Measurements from ENCODE around the gene TMCO4.

TMCO4 gene

GRCh38 chr1:19776933-19777332, 22.8 kb downstream of the TMCO4 start:
- CTCF ChIA-PET, result no interaction called here
- Mint-ChIP-seq H3K9me3 (no peaks in the 10 kb centered on the region), H3K4me3 (no peak overlapping the region), H3K4me1 (no peaks in the 10 kb centered on the region), H3K36me3 (peaks cover 20% of the 10 kb centered on the region), H3K27ac (no peak overlapping the region), H3K27me3 (no peaks in the 10 kb centered on the region)
- no peak for DNase-seq

- Mint-ChIP-seq H3K4me3 (no peak overlapping the region), H3K4me1 (no peaks in the 10 kb centered on the region), H3K36me3 (peaks cover 20% of the 10 kb centered on the region), H3K9me3 (no peaks in the 10 kb centered on the region), H3K27ac (no peak overlapping the region), H3K27me3 (no peaks in the 10 kb centered on the region)
- CTCF ChIA-PET, result no interaction called here
- DNase-seq, result no peak
Observed at GRCh38 chr1:19776287-19776686, 23.4 kb downstream of the TMCO4 start.

DNA sequence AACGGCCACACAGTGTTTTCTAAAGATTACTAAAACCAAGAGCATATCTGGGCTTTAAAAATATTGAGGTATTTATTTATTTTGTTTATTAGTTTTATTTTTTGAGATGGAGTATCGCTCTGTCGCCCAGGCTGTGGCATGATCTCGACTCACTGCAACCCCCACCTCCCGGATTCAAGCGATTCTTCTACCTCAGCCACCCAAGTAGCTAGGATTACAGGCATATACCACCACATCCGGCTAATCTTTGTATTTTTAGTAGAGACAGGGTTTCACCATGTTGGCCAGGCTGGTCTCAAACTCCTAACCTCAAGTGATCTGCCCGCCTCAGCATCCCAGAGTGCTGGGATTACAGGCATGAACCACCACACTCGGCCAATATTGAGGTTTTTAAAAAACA, 23.9 kb downstream of the TMCO4 start:
- peaks cover 20% of the 10 kb centered on the region for H3K36me3 Mint-ChIP-seq
- CTCF ChIA-PET, result no interaction called here

DNA sequence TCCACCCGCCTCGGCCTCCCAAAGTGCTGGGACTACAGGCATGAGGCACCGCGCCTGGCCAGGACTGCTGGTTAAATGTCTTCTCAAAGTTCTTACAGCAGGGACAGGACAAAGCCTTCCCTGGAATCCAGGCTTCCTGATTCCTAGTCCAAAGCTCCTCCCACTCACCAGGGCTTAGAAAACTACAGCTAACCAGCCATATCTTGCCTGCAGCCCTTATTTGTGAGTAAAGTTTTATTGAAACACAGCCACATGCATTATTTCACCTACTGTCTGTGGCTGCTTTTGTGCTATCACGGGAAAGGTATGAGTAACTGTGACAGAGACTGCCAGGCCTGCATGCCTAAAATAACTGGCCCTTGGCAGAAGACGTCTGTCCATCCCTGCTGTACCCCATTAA, 24.4 kb downstream of the TMCO4 start:
- CTCF ChIA-PET, result no interaction called here
- Mint-ChIP-seq H3K4me1 (no peaks in the 10 kb centered on the region), H3K27ac (no peak overlapping the region), H3K27me3 (no peaks in the 10 kb centered on the region), H3K4me3 (no peak overlapping the region), H3K36me3 (peaks cover 20% of the 10 kb centered on the region), H3K9me3 (no peaks in the 10 kb centered on the region)
- DNase-seq, result no peak

More for the DNA sequence above, 23.9 kb downstream of the TMCO4 start:
- Mint-ChIP-seq H3K9me3 (no peaks in the 10 kb centered on the region), H3K4me3 (no peak overlapping the region), H3K27me3 (no peaks in the 10 kb centered on the region), H3K27ac (no peak overlapping the region), H3K4me1 (no peaks in the 10 kb centered on the region)
- no peak for DNase-seq

DNA sequence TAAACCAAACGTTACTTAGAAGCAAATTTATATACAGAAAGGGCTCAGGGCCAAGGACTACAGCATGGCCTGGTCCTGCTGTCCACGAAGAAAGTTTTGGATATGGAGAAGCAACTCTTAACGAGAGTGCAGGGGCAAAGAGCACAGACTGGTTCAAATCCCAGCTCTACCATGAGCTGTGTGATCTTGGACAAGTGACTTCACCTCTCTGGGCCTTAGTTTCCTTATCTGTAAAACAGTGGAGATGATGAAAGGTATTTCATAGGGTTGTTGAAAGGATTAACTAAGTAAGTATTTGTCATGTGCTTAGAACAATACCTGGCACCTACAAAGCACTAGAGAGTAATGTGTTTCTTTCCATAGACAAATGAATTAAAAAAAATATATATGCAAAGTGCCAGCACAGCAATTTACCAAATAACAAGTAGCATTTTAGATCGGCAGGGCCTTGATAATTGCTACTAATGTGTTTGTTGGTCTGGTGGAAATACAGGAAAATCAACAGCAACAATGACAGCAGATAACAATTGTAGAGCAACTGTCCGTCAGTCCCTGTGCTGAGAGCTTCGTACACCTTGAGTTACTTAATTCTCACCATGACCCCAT, 25.4 kb downstream of the TMCO4 start:
- Mint-ChIP-seq H3K36me3 (peaks cover 14% of the 10 kb centered on the region), H3K9me3 (no peaks in the 10 kb centered on the region), H3K4me3 (no peak overlapping the region), H3K27me3 (no peaks in the 10 kb centered on the region), H3K27ac (no peak overlapping the region), H3K4me1 (no peaks in the 10 kb centered on the region)
- CTCF ChIA-PET, result interaction anchor here (1.5 kb wide), 1 partner anchor 10 kb away, joined by 3 read pairs; no protein-coding TSS in a partner anchor
- DNase-seq, result no peak

DNA sequence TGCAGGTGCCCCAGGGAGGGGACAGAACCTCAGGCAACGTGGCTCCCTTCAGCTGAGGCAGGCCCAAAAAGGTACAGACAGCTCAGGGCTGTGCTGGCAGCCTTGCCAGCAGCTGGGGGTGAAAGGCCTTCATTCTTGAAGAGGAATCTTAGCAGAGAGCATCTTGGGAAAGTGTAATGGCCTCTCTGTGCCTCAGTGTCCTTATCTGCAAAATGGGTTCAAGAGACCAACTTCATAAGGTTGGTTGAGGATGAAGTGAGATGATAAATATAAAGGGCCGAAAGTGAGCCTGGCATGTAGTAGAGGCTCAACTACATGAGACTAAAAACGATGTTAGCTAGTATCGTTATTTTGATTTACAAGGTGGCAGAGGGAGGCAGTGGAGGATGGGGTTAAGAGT, 26.2 kb downstream of the TMCO4 start:
- no peaks in the 10 kb centered on the region for H3K9me3 Mint-ChIP-seq
- H3K4me3 Mint-ChIP-seq, result no peak overlapping the region
- H3K27ac Mint-ChIP-seq, result no peak overlapping the region
- no peaks in the 10 kb centered on the region for H3K27me3 Mint-ChIP-seq
- peaks cover 8% of the 10 kb centered on the region for H3K36me3 Mint-ChIP-seq
- no peak for DNase-seq
- CTCF ChIA-PET, result interaction anchor here (1.5 kb wide), 1 partner anchor 11 kb away, joined by 3 read pairs; no protein-coding TSS in a partner anchor
- no peaks in the 10 kb centered on the region for H3K4me1 Mint-ChIP-seq

DNA sequence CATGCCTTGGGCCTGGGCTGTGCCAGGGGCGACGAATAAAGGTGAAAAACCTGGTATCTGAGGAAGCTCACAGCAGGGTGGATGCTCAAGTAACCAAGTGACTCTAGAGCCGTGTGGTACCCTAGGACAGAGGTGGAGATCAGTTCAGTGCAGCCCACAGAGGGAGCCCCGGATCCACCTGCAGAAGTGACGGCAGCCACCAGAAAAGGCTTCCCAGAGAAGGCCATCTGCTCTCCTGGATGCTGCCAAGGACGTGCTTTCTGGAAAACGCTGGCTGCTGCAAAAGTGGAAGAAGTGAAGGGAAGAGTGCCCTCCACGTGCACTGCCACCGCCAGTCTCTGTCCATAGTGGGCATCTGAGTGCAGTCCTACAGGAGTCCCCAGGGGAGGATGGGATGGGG, 27.7 kb downstream of the TMCO4 start:
- DNase-seq, result no peak
- no peaks in the 10 kb centered on the region for H3K4me1 Mint-ChIP-seq
- peaks cover 2% of the 10 kb centered on the region for H3K36me3 Mint-ChIP-seq
- H3K27me3 Mint-ChIP-seq, result no peaks in the 10 kb centered on the region
- H3K27ac Mint-ChIP-seq, result no peak overlapping the region
- CTCF ChIA-PET, result no interaction called here
- H3K4me3 Mint-ChIP-seq, result no peak overlapping the region
- H3K9me3 Mint-ChIP-seq, result no peaks in the 10 kb centered on the region

GRCh38 chr1:19771350-19771749, 28.4 kb downstream of the TMCO4 start:
- H3K36me3 Mint-ChIP-seq, result peaks cover 2% of the 10 kb centered on the region
- peaks cover under 1% of the 10 kb centered on the region for H3K4me1 Mint-ChIP-seq
- H3K9me3 Mint-ChIP-seq, result no peaks in the 10 kb centered on the region
- H3K27me3 Mint-ChIP-seq, result no peaks in the 10 kb centered on the region
- no peak overlapping the region for H3K27ac Mint-ChIP-seq
- CTCF ChIA-PET, result interaction anchor here (1.0 to 1.7 kb wide), 2 partner anchors 10 to 42 kb away, joined by 3 to 5 read pairs; no protein-coding TSS in a partner anchor
- no peak overlapping the region for H3K4me3 Mint-ChIP-seq
- no peak for DNase-seq

DNA sequence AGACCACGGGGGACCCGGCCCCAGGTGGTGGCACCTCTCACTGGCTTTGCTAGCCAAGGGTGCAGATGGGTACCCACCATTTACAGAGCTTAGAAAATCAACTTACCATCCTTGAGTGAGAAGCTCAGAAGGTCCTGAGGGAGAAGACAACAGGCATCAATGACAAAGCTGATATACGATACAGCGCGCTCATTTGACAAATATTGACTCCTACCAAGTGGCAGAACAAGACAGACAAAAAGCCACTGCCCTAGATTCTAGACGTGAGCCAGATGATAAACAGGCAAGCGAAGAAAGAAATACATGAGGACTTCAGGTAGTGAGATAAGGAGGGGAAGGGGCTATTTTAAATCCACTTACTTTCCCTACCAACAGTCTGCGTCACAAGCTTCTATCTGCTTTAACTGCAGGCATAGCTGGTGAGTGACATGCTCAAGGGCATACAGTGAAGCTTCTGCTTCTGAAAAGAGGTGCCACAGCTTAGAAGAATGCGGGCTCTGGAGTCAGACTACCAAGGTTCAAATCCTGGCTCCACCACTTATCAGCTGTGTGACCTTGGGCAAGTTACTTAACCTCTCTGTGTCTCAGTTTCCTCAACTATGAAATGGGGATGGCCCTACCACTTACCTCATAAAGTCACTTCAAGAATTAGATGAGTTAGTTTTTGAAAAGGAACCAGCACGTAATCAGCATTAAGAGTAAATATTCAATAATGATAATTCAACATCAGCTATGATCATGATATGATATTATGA, 29.1 kb downstream of the TMCO4 start:
- no peak overlapping the region for H3K4me3 Mint-ChIP-seq
- peaks cover 7% of the 10 kb centered on the region for H3K4me1 Mint-ChIP-seq
- DNase-seq, result no peak
- CTCF ChIA-PET, result interaction anchor here (1.0 to 1.7 kb wide), 2 partner anchors 9 to 43 kb away, joined by 3 to 5 read pairs; no protein-coding TSS in a partner anchor
- H3K27ac Mint-ChIP-seq, result no peak overlapping the region
- peaks cover 2% of the 10 kb centered on the region for H3K36me3 Mint-ChIP-seq
- no peaks in the 10 kb centered on the region for H3K9me3 Mint-ChIP-seq
- no peaks in the 10 kb centered on the region for H3K27me3 Mint-ChIP-seq

DNA sequence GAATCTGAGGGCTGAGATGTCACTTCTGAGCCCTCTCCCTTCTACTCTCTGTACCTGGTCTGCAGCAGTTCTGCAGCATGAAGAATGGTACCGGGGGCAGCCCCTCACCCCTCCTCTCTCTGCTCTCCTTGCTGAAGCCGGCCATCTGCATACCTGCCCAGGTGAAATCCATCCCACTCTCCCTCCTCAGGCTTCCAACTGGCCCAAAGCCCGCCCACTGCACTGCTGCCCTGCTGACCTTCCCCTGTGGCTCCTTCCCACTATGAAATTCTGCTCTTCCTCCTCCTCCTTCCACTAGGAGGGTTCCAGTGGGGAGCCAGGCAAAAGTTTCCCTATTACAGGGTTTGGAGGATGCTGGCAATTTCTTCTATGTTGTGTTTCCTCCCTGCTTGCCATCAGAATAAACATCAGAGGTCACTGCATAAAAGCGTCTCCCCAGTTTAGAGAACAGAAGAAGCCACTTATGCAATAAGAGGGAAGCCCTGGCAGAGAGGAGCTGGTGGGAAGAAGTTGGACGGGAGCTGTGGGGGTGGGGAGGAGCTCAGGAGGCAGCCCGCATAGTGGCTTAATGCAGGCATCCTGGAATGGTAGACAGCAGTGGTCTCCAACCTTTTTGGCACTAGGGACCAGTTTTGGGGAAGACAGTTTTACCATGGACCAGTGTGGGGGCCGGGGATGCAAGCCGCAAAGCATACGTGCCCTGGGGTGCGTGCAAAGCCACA, 30.3 kb downstream of the TMCO4 start:
- DNase-seq, result no peak
- no peaks in the 10 kb centered on the region for H3K27me3 Mint-ChIP-seq
- H3K27ac Mint-ChIP-seq, result no peak overlapping the region
- H3K36me3 Mint-ChIP-seq, result peaks cover 4% of the 10 kb centered on the region
- H3K4me1 Mint-ChIP-seq, result peaks cover 11% of the 10 kb centered on the region
- CTCF ChIA-PET, result no interaction called here
- no peak overlapping the region for H3K4me3 Mint-ChIP-seq
- H3K9me3 Mint-ChIP-seq, result no peaks in the 10 kb centered on the region

DNA sequence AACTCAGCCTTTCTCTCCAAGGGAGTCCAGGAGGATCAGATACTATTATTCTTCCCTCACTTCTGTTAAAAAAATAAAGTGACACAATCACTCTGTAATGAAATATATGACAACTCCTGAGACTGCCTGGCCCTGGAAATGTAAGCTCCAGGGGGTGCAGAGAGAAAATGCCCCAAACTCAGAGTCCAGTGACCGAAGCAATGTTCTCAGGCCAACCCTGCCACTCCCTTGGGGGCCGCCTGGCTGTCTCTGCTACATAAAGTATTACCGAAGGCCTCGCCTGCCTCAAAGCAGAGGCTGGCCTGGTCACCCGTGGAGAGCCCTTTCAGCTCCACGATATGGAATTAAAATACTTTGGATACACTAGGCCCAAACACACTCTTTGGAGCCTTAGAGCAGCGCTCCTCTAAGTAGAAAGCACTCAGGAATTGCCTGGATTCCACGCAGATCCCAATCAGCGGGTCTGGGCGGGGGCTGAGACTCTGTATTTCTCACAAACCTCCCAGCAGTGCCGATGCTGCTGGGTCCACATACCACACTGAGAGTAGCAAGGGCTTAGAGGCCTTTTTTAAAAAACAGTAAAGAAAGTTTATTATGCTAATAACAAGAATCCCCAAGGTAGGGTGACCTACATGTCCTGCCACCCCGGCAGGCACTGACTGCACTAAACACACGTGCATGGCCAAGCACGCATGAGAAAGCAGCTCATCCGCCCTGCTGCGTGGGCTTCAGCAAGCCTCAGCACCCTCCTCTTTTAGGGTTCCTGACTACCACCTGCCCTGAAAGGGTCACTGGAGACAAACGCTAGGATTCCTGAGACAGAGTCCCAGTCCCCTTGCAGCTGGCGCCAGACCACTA, 31.1 kb downstream of the TMCO4 start:
- Mint-ChIP-seq H3K4me1 (peaks cover 11% of the 10 kb centered on the region), H3K9me3 (no peaks in the 10 kb centered on the region)

DNA sequence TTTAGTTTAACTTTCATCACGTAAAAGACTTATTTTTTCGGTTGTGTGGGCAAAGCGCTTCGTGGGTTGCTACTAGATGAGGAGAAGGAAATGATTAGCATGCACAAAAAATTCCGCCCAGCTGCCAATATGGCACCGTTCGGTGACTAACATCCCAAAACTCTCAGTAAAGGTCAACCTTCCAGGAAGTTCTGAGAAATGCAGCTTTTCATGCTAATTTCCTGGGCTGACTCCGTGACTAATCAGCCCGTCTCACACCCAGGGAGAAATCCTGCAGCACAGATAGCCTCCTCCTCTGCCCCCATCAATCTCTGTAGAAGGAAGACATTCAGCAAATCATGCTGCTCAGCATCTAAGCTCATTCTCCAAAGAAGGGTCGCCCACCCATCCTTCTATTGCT, 34.1 kb downstream of the TMCO4 start:
- no peak overlapping the region for H3K27ac Mint-ChIP-seq
- CTCF ChIA-PET, result interaction anchor here (0.7 to 1.1 kb wide), 2 partner anchors 8 to 11 kb away, joined by 3 read pairs; no protein-coding TSS in a partner anchor
- no peak for DNase-seq
- no peak overlapping the region for H3K4me3 Mint-ChIP-seq
- no peaks in the 10 kb centered on the region for H3K9me3 Mint-ChIP-seq
- no peaks in the 10 kb centered on the region for H3K27me3 Mint-ChIP-seq
- H3K4me1 Mint-ChIP-seq, result peaks cover 11% of the 10 kb centered on the region
- H3K36me3 Mint-ChIP-seq, result peaks cover 4% of the 10 kb centered on the region

More for the DNA sequence above, 31.1 kb downstream of the TMCO4 start:
- H3K27me3 Mint-ChIP-seq, result no peaks in the 10 kb centered on the region
- peaks cover 4% of the 10 kb centered on the region for H3K36me3 Mint-ChIP-seq
- no peak overlapping the region for H3K27ac Mint-ChIP-seq
- CTCF ChIA-PET, result no interaction called here
- no peak for DNase-seq
- no peak overlapping the region for H3K4me3 Mint-ChIP-seq

- DNase-seq, result no peak
- Mint-ChIP-seq H3K27me3 (no peaks in the 10 kb centered on the region), H3K36me3 (peaks cover 4% of the 10 kb centered on the region), H3K4me1 (peaks cover 11% of the 10 kb centered on the region), H3K9me3 (no peaks in the 10 kb centered on the region), H3K27ac (peak overlapping the region; percentile 55), H3K4me3 (no peak overlapping the region)
- CTCF ChIA-PET, result interaction anchor here (1.3 kb wide), 1 partner anchor 387 kb away, joined by 4 read pairs; no protein-coding TSS in a partner anchor
Observed at GRCh38 chr1:19764848-19765247, 34.9 kb downstream of the TMCO4 start.

All from activated naive CD4-positive, alpha-beta T cell treated with anti-CD3 and anti-CD28 coated beads, Interleukin-2, amount 10 ng/mL, durations not matched to agents 7 days and 5 days (primary cell).